ENCODE data around the gene CAND1.
"Not testable (repeated sequence)": the region's sequence is repeated elsewhere in the genome, so short reads cannot be mapped to it uniquely, and the experiment has no call there.

The CAND1 gene

GRCh38 chr12:67341086-67341485, 71.9 kb downstream of the CAND1 start:
- DNase-seq (ENCODE audit: low read depth, low spot score), result not testable (repeated sequence)

GRCh38 chr12:67344979-67345710, 76.0 kb downstream of the CAND1 start:
- DNase-seq (ENCODE audit: low read depth, low spot score), result no peak

DNA sequence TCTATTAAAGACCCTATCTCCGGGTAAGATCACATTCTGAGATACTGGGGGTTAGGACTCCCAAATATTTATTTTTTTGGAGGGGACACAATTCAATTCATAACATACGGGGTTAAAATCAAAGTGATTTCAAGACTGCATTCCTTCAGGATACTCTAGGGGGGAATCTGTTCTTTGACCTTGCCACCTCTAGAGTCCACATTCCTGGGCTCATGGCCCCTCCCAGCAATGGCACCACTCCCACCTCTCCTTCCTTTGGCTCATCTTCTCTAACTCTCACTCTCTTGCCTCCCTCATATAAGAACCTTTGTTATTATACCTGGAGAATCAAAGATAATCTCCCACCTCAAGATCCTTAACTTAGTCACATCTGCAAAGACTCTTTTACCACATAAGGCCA, 79.5 kb downstream of the CAND1 start:
- DNase-seq (ENCODE audit: low read depth, low spot score), result no peak

- DNase-seq (ENCODE audit: low read depth, low spot score), result no peak
Measured at GRCh38 chr12:67352682-67353081, 83.5 kb downstream of the CAND1 start.

GRCh38 chr12:67354322-67354721, 85.2 kb downstream of the CAND1 start:
- no peak for DNase-seq (ENCODE audit: low read depth, low spot score)

DNA sequence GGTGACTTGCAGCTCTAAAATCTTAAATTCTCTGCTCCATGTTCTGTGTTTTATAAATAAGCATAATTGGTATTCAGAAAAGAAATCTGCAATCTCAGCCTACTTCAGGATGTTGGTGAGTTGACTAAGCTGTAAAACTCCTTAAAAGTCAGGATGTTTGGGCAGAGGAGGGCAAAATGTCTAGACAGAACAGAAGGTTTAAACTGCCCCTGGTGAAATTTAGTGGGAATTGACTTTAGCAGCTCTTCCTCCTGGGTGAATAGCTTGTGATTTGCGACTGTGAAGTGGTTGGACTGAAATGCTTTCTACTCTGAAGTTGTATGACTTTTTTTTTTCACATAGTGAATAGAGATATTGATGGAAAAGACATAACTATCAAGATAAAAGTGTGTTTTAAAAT, 85.8 kb downstream of the CAND1 start:
- no peak for DNase-seq (ENCODE audit: low read depth, low spot score)

GRCh38 chr12:67355428-67356379, 86.5 kb downstream of the CAND1 start:
- peak; percentile 68 for DNase-seq (ENCODE audit: low read depth, low spot score)

DNA sequence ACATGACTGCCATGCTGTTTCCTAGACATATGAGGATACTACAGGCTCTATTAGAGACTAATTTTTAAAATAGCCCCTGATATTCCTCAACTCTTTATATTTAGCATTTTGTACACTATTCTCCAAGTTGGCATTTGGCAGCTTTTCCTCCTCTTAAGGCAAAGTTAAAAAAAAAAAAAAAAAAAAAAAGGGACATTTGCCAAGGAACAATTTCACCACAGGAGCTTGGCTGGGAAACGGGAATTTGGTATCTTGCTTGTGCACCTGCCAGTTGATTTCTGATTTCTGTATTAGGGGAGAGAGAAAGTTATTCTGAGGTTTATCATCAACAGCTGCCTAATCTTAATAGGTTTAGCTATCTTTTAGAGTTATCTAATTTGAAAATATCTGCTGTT, 87.2 kb downstream of the CAND1 start:
- no peak for DNase-seq (ENCODE audit: low read depth, low spot score)

DNA sequence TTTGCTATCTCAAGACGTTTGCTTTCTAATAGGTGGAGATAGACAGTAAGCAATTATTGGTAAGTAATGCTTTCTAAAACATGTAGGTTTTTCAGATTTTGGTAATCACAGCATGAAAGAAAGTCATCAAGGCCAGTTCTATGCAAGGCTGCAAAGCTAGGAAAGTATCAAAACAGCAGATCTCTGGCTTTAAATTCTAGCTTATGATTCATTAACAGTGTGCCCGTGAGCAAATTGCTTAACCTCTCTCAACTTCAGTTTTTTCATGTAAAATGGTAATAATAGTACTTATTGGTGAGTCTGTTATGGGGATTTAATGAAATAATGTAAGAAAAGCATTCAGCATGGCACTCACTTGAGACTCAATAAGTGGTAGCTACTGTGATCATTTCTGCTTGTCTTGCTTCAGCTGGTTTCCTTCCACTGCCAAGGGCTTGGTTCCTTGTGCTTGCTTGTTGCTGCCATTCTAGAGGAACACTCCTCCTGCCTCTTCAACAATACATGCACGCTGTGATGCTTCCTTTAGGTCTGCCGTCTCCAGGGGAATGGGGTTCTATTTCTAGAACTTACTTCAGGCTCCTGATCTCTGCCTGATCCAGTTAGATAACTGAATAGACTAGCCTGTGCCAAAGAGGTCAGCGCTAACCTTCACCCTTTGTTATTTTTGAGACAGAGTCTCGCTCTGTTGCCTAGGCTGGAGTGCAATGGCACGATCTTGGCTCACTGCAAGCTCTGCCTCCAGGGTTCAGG, 88.4 kb downstream of the CAND1 start:
- DNase-seq (ENCODE audit: low read depth, low spot score), result no peak

DNA sequence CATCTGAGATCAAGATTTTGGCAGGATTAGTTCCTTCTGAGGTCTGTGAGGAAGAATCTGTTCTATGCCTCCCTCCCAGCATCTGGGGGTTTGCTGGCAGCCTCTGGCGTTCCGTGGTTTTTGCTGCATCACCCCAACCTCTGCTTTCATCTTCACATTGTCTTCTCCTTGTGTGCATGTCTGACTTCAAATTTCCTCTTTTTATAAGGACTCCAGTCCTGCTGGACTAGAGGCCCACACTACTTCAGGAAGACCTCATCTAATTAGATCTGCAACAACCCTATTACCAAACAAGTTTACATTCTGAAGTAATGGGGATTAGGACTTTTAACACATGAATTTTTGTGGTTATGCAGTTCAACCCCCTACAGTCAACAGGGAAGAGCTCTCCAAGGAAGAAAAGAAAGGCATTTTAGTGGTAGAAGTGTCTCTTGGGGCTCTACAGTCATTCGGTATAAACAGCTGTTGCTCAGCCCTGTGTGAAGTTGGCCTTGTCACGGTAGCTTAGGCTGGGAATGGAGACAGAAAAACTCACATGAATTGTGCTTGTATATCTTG, 89.7 kb downstream of the CAND1 start:
- no peak for DNase-seq (ENCODE audit: low read depth, low spot score)

GRCh38 chr12:67362526-67362925, 93.4 kb downstream of the CAND1 start:
- no peak for DNase-seq (ENCODE audit: low read depth, low spot score)

- DNase-seq (ENCODE audit: low read depth, low spot score), result peak; percentile 65
Measured at GRCh38 chr12:67364228-67364627, 95.1 kb downstream of the CAND1 start.

DNA sequence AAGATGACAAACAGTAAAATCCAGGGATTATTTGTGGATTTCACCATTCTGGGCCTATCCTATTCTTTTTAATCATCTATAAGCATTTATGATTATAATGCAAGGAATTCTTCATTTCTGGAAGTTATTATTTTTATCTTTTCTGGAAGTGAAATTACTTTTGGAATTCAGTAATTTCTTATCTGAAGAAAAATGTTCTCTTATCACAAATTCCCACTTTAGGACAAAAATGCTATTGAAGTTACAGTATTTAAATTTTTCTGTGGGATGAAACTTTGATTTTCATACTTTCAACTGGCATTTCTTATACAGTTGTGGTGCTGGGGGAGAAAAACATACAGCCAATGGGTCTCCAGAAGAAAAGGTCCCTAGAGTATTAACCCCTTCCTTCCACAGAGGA, 96.0 kb downstream of the CAND1 start:
- DNase-seq (ENCODE audit: low read depth, low spot score), result no peak

- DNase-seq (ENCODE audit: low read depth, low spot score), result no peak
Measured at GRCh38 chr12:67367843-67368242, 98.7 kb downstream of the CAND1 start.

Data from ELF-1 (cell line).